Measurements from ENCODE around the gene SLC6A5. TPM values are rescaled to one million over a fixed set of nuclear protein-coding genes. Genes with fewer than 3 reads are reported as not detected.

SLC6A5 gene
- total and polyA plus RNA-seq, 4 donors: not detected

DNA sequence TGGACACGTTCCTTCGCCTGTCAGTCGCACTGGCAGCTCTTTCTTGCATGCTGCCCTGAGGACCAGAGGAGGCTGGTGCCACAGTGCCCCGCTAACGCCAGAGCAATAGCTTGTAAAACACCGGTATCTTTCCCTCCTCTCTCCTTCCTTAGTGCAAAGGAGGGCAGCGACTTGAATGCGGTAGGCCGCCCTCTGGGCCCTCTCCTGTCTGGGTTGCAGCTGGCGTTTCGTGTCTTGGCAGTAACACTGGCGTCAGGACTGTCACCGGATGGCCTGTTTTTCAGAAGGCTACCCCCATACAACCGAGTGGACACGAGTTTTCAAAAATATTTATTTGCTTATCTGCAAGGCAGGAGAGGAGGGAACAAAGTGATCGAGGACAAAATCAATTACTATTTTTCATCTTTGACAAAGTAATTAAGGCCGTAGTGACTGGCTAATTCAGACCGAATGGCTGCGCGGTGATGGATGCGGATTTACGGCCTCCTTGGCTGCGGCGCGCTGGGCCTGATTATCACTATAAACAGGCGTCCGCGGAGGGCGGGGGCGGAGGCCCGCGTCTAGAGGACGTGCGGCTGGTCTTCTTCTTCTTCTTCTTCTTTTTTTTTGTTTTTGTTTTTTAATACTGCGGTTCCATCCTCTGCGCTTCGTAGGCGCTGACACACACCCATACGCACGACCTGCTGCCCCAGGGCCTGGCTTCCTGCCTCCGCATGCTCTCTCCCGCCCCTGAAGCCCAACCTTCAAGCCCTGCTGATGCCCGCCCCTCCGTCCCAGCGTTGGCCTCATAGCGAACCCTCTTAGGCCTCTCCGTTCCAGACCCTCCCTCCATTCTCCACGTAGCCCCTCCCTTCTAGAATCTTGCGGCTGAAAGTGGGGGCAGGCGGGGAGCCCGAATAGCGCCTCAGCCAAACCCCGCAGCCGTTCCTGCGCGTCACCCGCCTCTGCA lies 2.9 kb upstream of the SLC6A5 start:
- ATAC-seq (ENCODE audit: insufficient read depth, low FRiP score): no peak
- no peaks in the 10 kb centered on the region for H3K4me1 ChIP-seq (ENCODE audit: control insufficient read depth in 5 of 5, insufficient read depth in 5 of 5, low read length in 5 of 5)
- H3K27ac ChIP-seq (ENCODE audit: low read depth in 1 of 2, low read length in 1 of 2): no peak overlapping the region
- peaks cover 34 to 77% (median 55%) of the 10 kb centered on the region in 3 donors for H3K27me3 ChIP-seq (ENCODE audit: control insufficient read depth in 3 of 3, insufficient read depth in 3 of 3, low read length in 2 of 3)
- H3K36me3 ChIP-seq (ENCODE audit: control insufficient read depth in 4 of 4, insufficient read depth in 4 of 4, low read length in 4 of 4): no peaks in the 10 kb centered on the region
- no peak overlapping the region for H3K4me3 ChIP-seq
- H3K9me3 ChIP-seq (ENCODE audit: control insufficient read depth in 4 of 4, insufficient read depth in 3 of 4, low read length in 3 of 4): peaks cover 0 to 24% (median 0%) of the 10 kb centered on the region in 4 donors
- no peak overlapping the region for H3K9ac ChIP-seq (ENCODE audit: insufficient read depth in 1 of 2, low read length in 2 of 2)
- no peak for DNase-seq
- no peak for TF ChIP-seq CTCF (IDR thresholded peaks at IDR 0.05; ENCODE audit: control extremely low read depth, extremely low read depth)
- WGBS, 2 donors: 5 to 6% methylated on average over 57 of the region's 57 CpGs

DNA sequence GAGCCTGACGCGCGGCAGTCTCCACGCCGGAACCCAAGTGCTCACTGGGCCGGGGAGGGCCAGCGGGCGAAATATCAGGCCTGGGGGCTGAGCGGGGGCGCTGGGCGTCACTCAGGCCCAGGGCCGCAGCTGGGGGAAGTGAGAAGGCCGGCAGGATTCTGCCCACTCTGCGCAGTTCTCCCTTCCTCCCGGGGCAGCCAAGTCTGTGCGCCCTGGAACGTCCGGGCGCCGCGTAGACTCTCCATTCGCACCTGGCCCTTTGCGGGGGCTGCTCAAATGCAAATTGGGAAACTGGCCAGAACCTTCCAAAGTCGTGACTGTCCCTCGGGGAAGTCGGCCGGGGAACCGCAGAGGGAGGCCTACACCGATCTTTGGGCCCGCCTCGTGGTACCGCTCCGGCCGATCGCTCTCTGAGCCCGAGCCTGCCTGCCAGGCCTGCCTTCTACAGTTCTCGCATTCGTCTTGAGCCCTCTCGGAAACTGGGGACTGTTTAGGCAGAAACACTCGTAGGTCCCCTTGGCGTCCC lies 2.2 kb upstream of the SLC6A5 start:
- 1 to 2% methylated on average over 41 of the region's 41 CpGs for WGBS, 2 donors
- Histone ChIP-seq H3K36me3 (ENCODE audit: control insufficient read depth in 4 of 4, insufficient read depth in 4 of 4, low read length in 4 of 4) (no peaks in the 10 kb centered on the region), H3K4me1 (ENCODE audit: control insufficient read depth in 5 of 5, insufficient read depth in 5 of 5, low read length in 5 of 5) (no peaks in the 10 kb centered on the region), H3K9me3 (ENCODE audit: control insufficient read depth in 4 of 4, insufficient read depth in 3 of 4, low read length in 3 of 4) (peaks cover 0 to 27% (median 0%) of the 10 kb centered on the region in 4 donors), H3K27me3 (ENCODE audit: control insufficient read depth in 3 of 3, insufficient read depth in 3 of 3, low read length in 2 of 3) (peaks cover 39 to 84% (median 61%) of the 10 kb centered on the region in 3 donors), H3K27ac (ENCODE audit: low read depth in 1 of 2, low read length in 1 of 2) (no peak overlapping the region), H3K9ac (ENCODE audit: insufficient read depth in 1 of 2, low read length in 2 of 2) (no peak overlapping the region), H3K4me3 (no peak overlapping the region)
- DNase-seq (no peak), ATAC-seq (ENCODE audit: insufficient read depth, low FRiP score) (no peak)
- TF ChIP-seq CTCF (IDR thresholded peaks at IDR 0.05; ENCODE audit: control extremely low read depth, extremely low read depth): no peak

DNA sequence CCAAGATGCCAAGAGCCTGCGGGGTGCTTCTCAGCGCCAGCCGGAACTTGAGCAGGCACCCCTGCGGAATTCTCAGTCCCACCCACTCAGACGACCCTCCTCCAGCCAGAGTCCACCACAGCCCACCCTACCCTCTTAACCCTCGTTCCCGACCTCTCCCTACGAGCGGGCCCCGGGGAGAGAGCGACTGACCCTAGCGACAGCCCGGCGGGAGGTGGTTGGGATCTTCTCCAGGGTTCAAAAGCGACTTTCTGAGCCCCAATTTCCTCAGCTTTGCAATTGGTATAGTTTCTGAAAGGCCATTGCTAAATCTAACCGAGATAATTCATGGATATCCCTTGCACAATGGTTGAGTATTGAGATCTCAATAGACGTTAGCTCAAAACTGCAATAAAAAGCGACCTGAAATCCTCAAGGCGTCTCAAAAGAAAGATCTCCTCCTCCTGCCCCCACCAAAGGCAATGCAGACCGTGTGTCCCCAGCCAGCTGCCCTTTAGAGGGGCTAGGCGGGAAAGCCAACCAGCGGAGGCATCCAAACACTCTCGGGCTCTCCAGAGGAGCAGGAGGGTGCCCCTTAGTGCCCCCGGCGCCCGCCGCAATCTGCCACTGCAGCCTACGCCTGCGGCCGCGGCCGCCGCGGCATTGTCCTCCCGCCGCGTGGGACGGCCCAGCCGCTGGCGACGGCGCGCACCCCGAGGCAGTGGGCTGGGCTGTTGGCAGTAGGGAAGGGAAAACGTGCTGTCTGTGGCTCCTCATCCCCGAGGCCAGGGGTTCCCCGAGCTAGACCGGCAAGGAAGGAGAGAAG lies 1.5 kb upstream of the SLC6A5 start:
- Histone ChIP-seq H3K4me3 (no peak overlapping the region), H3K9ac (ENCODE audit: insufficient read depth in 1 of 2, low read length in 2 of 2) (no peak overlapping the region), H3K27ac (ENCODE audit: low read depth in 1 of 2, low read length in 1 of 2) (no peak overlapping the region), H3K27me3 (ENCODE audit: control insufficient read depth in 3 of 3, insufficient read depth in 3 of 3, low read length in 2 of 3) (peaks cover 43 to 91% (median 67%) of the 10 kb centered on the region in 3 donors), H3K36me3 (ENCODE audit: control insufficient read depth in 4 of 4, insufficient read depth in 4 of 4, low read length in 4 of 4) (no peaks in the 10 kb centered on the region), H3K4me1 (ENCODE audit: control insufficient read depth in 5 of 5, insufficient read depth in 5 of 5, low read length in 5 of 5) (no peaks in the 10 kb centered on the region), H3K9me3 (ENCODE audit: control insufficient read depth in 4 of 4, insufficient read depth in 3 of 4, low read length in 3 of 4) (peaks cover 0 to 27% (median 0%) of the 10 kb centered on the region in 4 donors)
- DNase-seq: no peak
- no peak for ATAC-seq (ENCODE audit: insufficient read depth, low FRiP score)
- TF ChIP-seq CTCF (IDR thresholded peaks at IDR 0.05; ENCODE audit: control extremely low read depth, extremely low read depth): no peak
- WGBS, 2 donors: 3% methylated on average over 48 of the region's 48 CpGs
